ENCODE results near the gene CFDP1. TPM values are rescaled to one million over a fixed set of nuclear protein-coding genes. Genes with fewer than 3 reads are reported as not detected.

Gene CFDP1
- total and polyA plus RNA-seq, 2 of the 13 experiments (the other 11 are each of a cell fraction or from before 2014, with no cell fraction given) = 78.6 to 153 TPM

DNA sequence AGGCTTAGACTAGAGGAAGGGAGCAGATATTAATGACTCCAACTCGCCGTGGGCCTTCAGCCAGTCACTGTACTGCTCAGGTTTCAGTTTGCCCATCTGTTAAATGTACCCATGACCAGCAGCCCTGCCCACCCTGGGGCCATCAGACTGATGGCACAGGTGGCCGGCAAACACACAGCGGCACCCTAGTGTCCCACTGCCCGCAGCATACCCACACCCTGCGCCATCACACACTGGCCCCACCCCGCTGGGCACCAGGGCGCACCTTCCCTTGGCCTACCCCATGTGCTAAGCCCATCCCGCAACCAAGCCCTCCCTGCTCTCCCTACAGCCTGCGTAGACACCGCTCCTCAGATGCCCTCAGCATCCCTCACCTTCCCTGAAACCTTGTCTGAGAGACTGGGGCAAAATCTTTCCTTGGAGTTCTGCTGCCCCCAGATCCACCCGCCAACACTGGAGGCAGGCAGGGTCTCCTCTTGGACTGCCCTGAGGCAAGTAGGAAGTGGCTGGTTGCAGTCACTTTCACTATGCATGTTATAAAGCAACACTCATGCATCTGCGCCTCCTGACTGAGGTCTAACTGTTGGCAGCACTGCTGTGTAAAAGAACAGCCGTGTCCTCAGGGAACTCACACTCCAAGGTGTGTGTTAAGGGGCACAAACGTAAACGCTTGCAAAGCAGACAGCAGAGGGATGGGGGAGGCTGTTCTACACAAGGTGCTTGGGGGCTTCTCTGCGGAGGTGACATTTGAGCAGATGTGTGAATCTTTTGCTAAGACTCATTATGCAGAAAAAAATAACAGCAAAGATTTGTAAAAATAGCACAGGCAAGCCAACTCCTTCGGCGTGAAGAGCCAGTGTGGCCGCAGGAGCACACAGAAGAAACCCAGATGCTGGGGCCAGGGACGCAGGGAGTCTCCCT is 175.2 kb downstream of the CFDP1 start (continued):
- peak; percentile 28; the same call in 1 of the 2 replicates for TF ChIP-seq ZNF768 (CRISPR knock-in tag; IDR thresholded peaks at IDR 0.05)
- TF ChIP-seq, protein P1, sequence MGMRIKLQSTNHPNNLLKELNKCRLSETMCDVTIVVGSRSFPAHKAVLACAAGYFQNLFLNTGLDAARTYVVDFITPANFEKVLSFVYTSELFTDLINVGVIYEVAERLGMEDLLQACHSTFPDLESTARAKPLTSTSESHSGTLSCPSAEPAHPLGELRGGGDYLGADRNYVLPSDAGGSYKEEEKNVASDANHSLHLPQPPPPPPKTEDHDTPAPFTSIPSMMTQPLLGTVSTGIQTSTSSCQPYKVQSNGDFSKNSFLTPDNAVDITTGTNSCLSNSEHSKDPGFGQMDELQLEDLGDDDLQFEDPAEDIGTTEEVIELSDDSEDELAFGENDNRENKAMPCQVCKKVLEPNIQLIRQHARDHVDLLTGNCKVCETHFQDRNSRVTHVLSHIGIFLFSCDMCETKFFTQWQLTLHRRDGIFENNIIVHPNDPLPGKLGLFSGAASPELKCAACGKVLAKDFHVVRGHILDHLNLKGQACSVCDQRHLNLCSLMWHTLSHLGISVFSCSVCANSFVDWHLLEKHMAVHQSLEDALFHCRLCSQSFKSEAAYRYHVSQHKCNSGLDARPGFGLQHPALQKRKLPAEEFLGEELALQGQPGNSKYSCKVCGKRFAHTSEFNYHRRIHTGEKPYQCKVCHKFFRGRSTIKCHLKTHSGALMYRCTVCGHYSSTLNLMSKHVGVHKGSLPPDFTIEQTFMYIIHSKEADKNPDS (CRISPR knock-in tag; IDR thresholded peaks at IDR 0.05) = no peak
- TF ChIP-seq, protein P2, sequence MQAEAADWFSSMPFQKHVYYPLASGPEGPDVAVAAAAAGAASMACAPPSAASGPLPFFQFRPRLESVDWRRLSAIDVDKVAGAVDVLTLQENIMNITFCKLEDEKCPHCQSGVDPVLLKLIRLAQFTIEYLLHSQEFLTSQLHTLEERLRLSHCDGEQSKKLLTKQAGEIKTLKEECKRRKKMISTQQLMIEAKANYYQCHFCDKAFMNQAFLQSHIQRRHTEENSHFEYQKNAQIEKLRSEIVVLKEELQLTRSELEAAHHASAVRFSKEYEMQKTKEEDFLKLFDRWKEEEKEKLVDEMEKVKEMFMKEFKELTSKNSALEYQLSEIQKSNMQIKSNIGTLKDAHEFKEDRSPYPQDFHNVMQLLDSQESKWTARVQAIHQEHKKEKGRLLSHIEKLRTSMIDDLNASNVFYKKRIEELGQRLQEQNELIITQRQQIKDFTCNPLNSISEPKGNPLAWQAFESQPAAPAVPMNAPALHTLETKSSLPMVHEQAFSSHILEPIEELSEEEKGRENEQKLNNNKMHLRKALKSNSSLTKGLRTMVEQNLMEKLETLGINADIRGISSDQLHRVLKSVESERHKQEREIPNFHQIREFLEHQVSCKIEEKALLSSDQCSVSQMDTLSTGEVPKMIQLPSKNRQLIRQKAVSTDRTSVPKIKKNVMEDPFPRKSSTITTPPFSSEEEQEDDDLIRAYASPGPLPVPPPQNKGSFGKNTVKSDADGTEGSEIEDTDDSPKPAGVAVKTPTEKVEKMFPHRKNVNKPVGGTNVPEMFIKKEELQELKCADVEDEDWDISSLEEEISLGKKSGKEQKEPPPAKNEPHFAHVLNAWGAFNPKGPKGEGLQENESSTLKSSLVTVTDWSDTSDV (CRISPR knock-in tag; IDR thresholded peaks at IDR 0.05) = 0 out of 2 replicates have a peak, but pooled peaks have one; percentile 52
- no peak for TF ChIP-seq ZFP36 (IDR thresholded peaks at IDR 0.05; ENCODE audit: borderline replicate concordance, low read depth, low read length, partially characterized antibody)
- no peak for TF ChIP-seq FOXP1 (IDR thresholded peaks at IDR 0.05)
- no peak for TF ChIP-seq FOXP1 (CRISPR knock-in tag; IDR thresholded peaks at IDR 0.05)
- TF ChIP-seq ZMYM4 (CRISPR knock-in tag; IDR thresholded peaks at IDR 0.05) = no peak
- TF ChIP-seq ZNF766 (CRISPR knock-in tag; IDR thresholded peaks at IDR 0.05; ENCODE audit: borderline replicate concordance) = no peak
- 0 out of 2 replicates have a peak, but pooled peaks have one; percentile 43 for TF ChIP-seq HNRNPL (IDR thresholded peaks at IDR 0.05; ENCODE audit: low read depth, low read length)
- TF ChIP-seq, protein P3, sequence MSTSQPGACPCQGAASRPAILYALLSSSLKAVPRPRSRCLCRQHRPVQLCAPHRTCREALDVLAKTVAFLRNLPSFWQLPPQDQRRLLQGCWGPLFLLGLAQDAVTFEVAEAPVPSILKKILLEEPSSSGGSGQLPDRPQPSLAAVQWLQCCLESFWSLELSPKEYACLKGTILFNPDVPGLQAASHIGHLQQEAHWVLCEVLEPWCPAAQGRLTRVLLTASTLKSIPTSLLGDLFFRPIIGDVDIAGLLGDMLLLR (CRISPR knock-in tag; IDR thresholded peaks at IDR 0.05) = no peak
- TF ChIP-seq, protein P4, sequence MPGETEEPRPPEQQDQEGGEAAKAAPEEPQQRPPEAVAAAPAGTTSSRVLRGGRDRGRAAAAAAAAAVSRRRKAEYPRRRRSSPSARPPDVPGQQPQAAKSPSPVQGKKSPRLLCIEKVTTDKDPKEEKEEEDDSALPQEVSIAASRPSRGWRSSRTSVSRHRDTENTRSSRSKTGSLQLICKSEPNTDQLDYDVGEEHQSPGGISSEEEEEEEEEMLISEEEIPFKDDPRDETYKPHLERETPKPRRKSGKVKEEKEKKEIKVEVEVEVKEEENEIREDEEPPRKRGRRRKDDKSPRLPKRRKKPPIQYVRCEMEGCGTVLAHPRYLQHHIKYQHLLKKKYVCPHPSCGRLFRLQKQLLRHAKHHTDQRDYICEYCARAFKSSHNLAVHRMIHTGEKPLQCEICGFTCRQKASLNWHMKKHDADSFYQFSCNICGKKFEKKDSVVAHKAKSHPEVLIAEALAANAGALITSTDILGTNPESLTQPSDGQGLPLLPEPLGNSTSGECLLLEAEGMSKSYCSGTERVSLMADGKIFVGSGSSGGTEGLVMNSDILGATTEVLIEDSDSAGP (CRISPR knock-in tag; IDR thresholded peaks at IDR 0.05; ENCODE audit: borderline replicate concordance) = peak; percentile 32; the same call in 1 of the 2 replicates
- peak; percentile 86 for TF ChIP-seq AGO2 (optimal IDR thresholded peaks at IDR 0.05; ENCODE audit: low read depth, low read length)
- TF ChIP-seq ZNF343 (CRISPR knock-in tag; IDR thresholded peaks at IDR 0.05) = no peak

All from HepG2 (cell line).